Stomach (tissue), 4 donors: ENCODE results near the gene NECAB3.

Experiments
- EP300 ChIP-seq: sonication (generic); formaldehyde crosslinking; IDR thresholded peaks from one replicate; pipeline ENCODE4 v1.6.1; 2017; ENCODE audit warnings: antibody characterized with exemption
- POLR2A ChIP-seq, 4 donors: fragments of 450-650 bp; IDR thresholded peaks; one replicate each; pipeline ENCODE4 v1.6.1; 2016; ENCODE audit warnings: antibody characterized with exemption in 4 of 4, control low read depth in 2 of 4, mild to moderate bottlenecking in 1 of 4, moderate library complexity in 1 of 4
- POLR2AphosphoS5 ChIP-seq, 3 donors: sonication (generic); formaldehyde crosslinking; IDR thresholded peaks; one replicate each; pipeline ENCODE4 v1.6.1; 2016; ENCODE audit warnings: antibody characterized with exemption in 3 of 3
- TF ChIP-seq, protein P1 (sequence below), 7 experiments: fragments of 450-650 bp in 4 of 7; fragments of 200-600 bp in 3 of 7; sonication (generic) in 3 of 7; IDR thresholded peaks; one replicate each; pipeline ENCODE4 v1.5.1; 2016 to 2019; ENCODE audit warnings: antibody characterized with exemption in 7 of 7, control low read depth in 2 of 7, mild to moderate bottlenecking in 1 of 7

GRCh38 chr20:33689973-33690372, 15.7 kb upstream of the NECAB3 start:
- TF ChIP-seq, protein P1, sequence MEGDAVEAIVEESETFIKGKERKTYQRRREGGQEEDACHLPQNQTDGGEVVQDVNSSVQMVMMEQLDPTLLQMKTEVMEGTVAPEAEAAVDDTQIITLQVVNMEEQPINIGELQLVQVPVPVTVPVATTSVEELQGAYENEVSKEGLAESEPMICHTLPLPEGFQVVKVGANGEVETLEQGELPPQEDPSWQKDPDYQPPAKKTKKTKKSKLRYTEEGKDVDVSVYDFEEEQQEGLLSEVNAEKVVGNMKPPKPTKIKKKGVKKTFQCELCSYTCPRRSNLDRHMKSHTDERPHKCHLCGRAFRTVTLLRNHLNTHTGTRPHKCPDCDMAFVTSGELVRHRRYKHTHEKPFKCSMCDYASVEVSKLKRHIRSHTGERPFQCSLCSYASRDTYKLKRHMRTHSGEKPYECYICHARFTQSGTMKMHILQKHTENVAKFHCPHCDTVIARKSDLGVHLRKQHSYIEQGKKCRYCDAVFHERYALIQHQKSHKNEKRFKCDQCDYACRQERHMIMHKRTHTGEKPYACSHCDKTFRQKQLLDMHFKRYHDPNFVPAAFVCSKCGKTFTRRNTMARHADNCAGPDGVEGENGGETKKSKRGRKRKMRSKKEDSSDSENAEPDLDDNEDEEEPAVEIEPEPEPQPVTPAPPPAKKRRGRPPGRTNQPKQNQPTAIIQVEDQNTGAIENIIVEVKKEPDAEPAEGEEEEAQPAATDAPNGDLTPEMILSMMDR (IDR thresholded peaks at IDR 0.05): no peak
- TF ChIP-seq POLR2A (IDR thresholded peaks at IDR 0.05): no peak
- TF ChIP-seq POLR2AphosphoS5 (IDR thresholded peaks at IDR 0.05): no peak
- TF ChIP-seq EP300: no peak
